HTERT RPE-1 (cell line): Measurements from ENCODE around the gene ACKR2.

ENCODE experiments used
- in situ Hi-C: fragments of 300-500 bp; cut with MboI; formaldehyde crosslinking; loops from 4 replicates; pipeline ENCODE4 v1.14.3; 2020; ENCODE audit warnings: low sequenced_read_pairs

ACKR2 gene

DNA sequence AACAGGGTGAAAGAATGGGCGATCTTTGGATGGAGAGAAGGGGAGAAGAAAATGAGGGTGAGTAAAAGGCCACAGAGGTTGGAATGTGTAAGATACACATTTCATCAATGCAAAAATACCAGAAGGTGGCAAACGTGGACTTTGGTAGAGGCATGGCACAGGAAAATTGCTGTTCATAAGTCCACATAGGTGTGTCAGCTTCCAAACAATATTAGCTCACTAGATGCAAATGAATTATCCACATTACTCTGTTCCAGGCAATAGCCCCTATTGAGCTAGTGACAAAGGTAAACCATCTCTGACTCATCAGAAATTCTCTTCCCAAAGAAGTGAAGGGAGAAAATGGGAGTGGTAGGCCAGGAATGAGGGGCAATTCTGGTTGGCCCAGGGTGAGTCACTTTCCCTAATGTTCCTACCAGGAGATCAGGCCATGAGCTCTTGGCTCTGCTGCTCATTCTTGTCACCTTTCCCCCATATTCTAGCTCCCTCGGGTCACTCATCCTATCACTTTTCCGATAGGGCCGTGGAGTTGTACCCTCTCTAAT lies 19.9 kb downstream of the ACKR2 start:
- in situ Hi-C loops: no loop called here

DNA sequence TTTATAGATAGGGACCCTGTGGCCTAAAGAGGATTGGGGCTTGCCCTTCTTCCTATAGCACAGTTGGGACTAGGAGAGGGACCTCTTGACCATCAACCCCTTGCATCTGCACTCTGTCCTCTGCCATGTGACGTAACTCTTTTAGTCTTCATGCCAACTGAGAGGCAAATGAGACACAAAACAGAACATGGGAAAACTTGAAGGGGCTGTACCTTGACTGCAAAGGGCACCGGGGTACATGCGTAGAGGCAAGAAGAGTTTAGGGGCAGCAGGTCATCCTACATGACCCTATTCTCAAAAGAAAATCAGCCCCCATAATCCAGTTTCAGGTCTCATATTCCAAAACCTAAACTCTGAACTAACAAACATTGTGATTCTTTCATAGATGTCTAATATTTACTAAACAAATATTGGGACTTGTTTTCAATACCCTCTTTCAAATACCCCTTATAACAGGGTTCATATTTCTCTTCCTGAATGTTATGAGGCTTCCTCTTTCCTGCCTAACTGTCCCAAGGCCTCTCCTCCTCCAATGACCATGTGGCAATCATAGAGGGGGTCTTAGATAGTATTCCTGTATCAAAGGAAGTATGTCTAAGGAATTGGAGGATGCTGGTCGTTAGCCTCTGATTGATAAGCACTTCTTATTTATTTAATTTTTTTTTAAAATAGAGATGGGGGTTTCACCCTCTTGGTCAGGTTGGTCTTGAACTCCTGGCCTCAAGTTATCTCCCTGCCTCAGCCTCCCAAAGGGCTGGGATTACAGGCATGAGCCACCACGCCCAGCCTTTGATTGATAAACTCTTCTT lies 20.6 kb downstream of the ACKR2 start:
- in situ Hi-C loops: no loop called here

DNA sequence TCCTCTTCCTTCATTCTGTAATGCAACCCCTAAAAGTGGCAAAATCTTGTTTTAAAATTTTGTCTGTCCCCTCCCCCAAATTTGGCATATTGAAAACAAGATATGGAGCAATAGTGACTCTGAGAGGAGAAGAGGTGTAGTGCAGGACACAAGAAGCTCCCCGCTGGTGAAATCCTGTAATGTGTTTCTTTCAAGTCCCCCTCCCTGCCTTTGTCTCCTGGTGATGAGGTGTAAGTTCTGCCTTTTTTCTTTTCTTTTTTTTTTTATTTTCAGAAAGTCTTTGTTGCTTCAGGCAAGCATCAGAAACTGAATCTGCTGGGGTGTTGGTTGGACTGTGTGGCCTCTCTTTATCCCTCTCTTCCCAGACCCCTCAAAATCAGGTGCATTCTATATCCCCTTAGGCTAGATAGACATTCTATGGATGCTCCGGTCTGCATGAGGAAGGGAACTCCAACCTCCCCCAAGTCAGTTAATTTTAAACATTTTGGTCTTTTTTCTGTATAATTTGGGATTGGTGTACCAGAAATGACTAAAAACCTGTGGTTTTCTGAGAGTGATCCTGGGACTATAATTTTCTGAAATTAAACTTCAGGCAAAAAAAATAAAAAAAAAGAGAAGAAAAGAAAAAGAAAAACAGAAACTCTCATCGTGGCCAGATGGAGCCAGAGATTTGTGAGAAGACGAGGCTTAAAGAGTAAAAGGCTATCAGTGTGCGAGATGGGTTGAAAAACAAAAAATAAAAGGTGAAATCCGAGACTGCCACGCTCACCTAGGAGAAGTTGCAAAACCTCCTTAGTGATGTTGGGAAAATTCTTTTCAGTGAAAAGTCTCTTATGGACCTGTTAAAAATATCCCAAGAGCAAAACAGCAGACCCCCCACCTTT lies 21.4 kb downstream of the ACKR2 start:
- in situ Hi-C loops: no loop called here

DNA sequence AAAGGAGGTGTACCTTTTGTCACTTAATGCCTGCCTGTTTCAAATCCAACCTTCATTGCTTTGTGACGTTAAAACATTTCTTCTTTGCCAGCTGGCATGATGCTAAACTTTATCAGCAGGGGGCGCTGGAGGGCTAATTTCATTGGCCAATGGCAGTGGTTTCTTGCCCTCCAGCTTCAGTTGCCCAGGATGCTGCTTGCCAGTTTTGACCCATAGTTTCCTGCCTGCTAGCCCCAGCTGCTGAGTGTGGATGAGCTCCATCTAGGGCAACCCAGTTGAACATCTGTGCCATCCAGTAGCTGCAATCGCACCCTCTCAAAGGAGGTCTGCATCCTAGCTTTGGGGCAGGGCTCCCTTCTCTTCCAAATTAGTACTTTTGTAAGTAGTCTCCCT lies 22.1 kb downstream of the ACKR2 start:
- in situ Hi-C loops: no loop called here

DNA sequence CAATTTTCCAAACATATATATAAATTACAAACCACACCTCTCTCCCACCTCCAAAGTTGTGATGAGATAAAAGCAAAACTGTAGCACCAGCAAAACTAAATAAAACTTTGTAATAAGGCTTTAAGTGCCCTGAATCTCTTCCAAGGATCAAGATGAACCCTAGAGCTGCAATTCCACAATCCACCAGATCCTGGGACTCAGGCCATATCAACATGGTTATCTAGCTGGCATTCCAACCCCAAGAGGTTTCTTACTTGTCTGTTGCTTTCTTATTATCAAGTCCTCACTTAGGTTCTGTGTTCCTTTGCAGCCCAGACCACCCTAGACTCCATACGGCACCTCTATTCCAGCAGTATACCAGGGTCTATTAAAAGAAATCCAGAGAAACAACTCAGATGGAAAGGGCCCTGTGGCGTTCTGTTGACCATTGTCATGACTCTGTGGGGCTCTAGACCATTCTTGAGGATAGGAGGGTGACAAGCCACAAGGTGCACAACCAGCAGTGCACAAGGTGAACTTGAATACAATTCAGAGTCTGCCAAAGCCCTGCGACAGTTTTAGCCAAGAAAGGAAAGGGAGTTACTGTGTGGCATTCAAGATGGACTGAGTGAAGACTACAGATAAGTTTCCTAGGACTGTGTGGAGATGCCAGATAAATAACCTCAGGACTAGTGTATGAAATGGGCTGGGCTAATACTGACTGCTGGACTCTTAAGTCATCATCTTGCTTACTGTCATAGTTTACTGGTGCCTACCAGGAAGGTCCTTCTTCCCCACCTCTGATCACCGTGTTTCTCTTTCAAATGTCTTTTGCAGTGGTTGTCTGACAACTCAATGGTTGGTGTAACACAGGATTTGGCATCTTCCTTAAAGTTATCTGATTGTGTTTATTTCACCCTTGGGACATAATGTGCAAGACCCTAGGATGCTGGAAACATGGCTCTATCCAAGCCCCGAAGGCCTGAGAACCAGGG lies 27.2 kb downstream of the ACKR2 start:
- in situ Hi-C loops: no loop called here

DNA sequence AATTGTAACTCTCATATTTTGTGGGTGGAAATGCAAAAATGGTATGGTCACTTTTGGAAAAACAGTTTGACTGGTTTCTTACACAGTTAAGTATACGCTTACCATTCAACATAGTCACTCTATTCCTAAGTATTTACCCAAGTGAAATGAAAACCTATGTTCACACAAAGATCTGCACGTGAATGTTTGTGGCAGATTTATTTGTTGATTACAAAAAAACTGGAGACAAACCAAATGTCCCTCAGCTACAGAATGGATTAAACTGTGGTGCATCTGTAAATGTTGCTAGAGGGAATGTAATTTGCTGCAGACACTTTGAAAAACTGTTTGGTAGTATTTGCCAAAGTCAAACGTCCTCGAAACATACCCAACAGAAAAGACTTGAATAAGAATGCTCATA lies 29.3 kb downstream of the ACKR2 start:
- in situ Hi-C loops: no loop called here

DNA sequence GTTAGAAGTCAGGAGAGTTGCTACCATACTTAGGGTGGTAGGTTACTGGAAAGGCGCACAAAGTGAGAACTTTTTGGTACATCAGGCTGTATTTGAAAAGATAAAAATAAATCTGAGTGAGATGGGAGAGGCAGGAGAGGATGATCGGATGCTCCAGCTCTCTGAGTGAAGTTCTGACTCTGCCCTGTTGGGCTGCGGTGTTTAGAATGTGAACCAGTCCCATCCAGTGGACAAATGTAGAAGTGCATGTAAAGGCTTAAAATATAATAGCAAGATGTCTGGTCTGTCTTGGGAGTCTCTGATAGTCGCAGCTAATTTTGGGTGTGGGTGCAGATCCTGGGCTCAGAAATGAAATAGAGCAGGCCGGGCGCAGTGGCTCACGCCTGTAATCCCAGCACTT lies 30.4 kb downstream of the ACKR2 start:
- in situ Hi-C loops: no loop called here

DNA sequence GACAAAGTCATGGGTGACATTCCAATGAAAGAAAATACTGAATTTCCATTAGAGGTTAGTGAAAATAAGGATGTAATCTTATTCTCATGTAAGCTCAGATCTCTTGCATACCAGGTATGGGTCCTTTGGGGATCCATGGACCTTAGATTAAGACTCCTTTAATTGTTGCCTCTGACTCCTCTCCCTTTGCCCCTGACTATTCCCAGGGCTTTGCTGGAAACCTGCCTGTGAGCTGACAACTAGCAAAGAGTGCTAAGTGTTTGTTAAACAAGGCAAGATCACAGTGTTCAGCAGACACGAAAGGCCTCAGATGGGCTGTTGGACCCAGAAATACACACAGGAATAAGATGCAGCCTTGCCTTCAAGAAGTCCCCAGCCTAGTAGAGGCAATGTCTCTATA lies 32.1 kb downstream of the ACKR2 start:
- in situ Hi-C loops: no loop called here

DNA sequence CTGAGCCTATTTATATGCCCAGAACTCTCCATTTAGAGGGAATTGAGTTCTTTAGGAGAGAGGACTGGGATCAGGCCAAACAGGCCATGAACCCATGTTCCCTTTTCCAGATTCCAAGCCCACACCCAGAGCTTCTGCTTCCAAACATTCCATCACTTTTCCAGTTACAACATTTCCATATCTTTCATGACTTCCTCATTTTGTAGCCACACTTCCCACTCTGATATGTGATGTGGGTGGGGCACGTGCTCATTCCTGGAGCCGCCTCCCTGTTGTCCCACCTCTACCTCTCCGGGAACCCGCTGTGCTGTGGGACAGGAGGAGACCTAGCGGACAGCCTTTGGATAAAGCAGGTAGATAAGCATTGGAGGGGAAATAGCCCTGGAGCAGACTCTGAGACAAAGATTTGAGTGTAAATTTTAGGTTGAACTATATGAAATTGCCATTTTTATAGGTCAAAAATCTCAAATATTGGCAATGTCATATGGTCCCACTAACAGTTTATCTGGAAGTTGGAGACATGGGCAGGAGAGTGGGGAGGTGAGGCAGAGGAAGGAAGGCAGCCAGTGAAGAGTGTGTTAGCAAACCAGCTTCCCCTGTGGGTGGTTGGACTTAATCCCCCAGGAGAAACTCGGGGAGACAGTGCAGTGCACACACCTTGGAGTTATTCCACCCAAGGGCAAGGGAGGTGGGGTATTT lies 34.6 kb downstream of the ACKR2 start:
- in situ Hi-C loops: no loop called here

DNA sequence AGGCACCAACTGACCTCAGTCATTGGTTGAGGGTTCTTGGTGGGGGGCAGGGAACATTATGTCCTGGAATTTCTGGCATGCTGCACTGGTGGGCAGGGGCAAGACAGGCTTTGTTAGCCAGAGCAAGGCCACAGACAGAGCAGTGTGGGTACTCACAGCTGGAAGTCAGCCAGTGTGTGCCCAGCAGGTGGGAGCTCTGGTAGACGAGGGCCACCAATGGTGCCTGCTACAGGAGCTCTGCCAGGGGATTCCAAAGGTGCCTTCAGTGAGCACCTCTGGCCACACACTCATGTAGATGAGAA lies 35.1 kb downstream of the ACKR2 start:
- in situ Hi-C loops: no loop called here

DNA sequence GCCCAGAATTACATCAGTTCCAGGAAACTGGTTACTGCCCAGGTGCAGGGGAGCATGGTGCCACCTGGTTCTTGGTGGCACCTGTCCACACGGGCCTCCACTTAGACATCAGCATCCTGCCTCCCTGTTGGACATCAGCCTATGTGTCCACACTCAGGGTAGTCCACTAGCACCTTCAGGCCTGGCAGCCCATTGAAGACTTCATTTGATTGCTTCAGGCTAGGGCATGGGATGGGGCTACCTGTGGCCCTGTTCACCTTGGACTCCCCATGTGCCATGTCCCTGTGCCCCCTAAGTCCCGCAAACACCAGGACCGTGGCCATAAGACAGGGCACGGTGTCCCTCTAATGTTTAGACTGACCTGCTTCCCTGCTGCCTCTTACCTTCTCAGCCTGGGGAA lies 35.6 kb downstream of the ACKR2 start:
- in situ Hi-C loops: no loop called here

DNA sequence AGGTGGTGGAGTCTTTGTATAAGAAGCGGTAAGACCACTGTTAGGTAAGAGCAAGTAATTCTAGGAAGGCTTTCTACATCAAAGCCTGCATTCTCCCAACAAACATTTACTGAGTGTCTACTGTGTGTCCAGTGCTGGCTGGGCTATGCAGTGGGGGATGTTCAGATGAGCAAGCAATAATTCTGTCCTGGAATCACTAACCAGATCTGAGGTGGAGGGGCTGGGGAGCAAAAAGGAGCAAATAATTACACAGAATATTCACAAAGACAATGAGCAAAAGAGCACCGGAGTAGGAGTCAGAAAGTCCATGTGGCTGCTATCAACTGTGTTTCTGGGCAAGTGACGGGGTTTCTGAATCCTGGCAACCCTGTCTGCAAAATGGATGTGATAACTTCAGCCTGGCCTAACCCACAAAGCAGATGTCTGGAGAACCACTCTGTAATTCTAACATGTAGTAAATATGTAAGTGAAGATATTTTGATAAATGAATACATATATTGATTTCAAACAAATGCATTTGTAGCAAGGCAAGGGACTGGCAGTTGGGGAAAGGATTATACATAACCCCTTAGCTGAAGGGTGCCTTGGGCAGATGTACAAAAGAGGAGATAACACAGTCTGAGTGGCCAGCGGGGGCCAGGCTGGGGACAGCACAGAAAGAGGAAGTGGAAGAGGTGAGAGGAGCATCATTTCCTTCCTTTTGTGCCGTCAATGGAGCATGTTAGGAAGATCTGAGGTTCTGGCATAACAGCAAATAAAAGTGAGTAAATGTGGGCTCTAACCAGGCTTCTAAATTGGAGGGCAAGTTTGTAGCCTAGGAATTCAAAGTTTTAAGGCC lies 37.7 kb downstream of the ACKR2 start:
- in situ Hi-C loops: no loop called here

DNA sequence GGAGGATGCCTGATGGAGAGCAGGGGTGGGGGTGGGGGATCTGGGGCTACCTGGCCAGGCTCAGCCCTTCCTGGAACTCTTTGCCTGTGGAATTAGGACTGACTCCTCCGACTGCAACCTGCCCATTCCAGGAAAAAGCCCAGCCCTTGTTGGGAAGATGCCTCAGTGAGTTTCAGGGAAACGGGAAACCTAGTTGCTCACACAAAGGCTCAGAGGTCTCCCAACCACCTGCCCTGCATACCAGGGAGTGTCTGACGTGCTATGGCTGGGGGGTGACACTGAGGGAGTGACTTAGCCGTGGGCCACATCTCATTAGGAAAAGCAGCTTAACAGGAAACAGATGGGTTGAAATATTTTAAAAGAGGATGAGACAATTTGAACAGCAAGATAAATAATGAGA lies 38.5 kb downstream of the ACKR2 start:
- in situ Hi-C loops: no loop called here

DNA sequence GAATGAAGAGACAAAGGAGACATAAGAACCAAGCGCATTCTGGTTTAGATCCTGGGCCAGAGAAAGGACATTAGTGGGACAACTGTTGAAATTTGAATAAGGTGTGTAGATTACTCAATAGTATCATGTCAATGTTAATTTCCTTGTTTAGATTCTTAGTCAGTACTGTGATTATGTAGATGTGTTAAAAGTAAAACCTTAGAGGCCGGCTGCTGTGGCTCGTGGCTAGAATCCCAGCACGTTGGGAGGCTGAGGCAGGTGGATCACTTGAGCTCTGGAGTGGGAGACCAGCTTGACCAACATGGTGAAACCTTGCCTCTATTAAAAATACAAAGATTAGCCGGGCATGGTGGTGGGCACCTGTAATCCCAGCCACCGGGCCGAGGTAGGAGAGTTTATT lies 39.8 kb downstream of the ACKR2 start:
- in situ Hi-C loops: no loop called here

DNA sequence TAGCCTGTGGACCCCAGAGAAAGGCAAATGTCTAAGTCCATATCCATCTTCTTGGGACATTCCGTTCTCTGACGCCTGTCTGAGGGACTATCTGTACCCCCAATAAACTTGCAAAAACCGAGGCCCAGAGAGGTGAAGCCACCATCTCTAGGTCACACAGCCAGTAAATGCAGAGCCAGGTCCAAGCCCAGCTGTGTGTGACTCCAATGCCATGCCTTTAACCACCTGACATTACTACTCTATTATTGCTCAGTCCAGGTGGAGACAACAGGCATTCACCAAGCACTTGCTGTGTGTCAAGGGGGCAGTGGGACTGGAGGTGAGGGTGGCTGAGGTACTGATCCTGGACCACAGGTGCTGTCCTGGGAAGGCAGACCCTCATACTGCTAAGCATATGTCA lies 41.0 kb downstream of the ACKR2 start:
- in situ Hi-C loops: no loop called here

DNA sequence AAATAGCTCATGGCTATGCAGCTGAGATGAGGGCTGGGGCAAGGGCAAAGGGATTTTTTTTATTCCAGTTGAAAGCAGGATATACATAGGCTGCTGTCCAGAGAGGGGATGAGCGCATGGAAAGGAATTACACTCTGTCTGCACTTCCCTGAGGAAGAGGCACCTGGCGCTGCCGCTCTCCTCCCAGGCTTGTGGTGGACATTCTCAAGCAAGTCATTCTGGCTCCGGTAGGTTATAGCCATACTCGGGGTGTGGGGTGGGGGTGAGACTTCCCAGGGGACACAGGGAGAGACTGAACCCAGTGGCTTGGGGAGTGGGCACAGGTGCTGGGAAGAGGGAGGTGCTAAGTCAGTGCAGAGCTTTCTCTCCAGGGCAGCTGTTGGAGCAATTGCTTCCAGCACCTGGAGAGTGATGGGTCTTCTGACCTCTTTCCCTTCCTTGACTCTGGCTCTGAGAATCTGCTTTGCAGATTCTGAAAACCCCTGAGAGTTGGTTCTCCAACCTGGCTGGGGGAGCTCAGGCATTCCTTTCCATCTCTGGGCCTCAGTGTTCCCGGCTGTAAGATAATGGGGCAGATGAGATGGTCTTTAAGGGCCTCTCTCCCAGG lies 42.1 kb downstream of the ACKR2 start:
- in situ Hi-C loops: no loop called here

DNA sequence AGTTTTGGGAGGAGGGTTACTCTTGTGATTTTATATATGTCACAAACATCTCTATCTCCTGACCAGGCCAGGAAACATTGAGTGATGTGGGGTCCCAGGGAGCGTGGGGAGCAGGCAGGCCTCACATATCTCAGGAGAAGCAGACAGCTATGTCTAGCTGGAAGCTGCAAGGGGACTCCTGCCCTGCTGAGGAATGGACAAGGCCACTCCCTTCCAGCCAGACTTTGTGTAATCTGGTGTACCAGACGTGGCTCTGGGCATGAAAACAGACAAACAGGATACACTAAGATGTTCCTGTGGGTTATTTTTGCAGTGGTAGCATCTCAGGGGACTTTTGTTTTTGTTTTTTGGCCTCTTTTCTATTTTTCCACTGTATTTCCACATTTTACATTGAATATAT lies 43.2 kb downstream of the ACKR2 start:
- in situ Hi-C loops: no loop called here

DNA sequence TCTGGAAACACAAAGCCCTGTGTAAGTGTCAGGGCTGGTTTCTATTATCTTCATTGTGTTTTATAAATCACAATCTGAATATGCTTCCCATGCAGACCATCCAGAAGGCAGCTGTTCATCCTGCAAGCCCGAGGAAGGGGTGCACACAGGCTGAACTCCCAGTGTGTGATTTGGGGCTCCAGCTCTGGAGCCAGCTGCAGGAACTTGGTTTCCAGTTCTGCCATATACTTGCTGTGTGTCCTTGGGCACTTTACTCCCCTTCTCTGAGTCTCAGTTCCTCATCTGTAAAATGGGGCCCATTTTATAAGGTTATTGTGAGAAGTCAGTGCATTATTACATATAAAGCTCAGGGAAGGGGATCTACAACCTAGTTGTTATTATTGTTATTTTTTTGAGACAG lies 43.8 kb downstream of the ACKR2 start:
- in situ Hi-C loops: no loop called here

DNA sequence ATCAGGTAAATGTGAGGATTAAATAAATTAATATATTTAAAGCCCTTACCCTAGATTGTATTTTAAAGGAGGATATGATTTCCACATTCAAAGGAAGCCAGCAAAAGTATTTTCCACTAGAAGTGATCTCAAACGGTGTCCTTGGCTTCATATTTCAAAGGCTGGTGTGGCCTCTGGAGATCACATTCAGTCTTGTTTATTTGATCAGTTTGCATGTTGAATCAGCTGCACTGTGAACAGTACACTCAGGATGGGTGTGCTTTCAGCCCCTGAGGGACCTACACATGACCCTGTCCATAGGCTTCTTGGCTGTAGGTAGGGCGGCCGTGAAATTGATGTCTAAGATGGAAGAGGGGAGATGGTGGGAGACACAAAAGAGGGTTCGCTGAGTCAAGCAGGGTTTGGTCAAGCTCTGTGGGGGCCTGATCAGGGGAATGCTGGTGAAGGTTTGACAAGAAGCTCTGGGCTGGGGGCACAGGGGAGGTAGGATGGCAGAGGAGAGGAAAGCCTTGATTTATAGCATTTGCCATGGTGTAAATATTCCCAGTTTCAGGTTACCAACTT lies 44.6 kb downstream of the ACKR2 start:
- in situ Hi-C loops: no loop called here
